GM11168 (cell line): Measurements from ENCODE around the gene CUEDC1.
"Not testable (repeated sequence)": the region's sequence is repeated elsewhere in the genome, so short reads cannot be mapped to it uniquely, and the experiment has no call there.

ENCODE experiments used
- in situ Hi-C: fragments of 300-500 bp; cut with MboI; formaldehyde crosslinking; loops from one replicate; pipeline ENCODE4 v1.12.0; 2022; ENCODE audit warnings: low sequenced_read_pairs; ENCODE audit not compliant: unreplicated experiment

CUEDC1 gene

DNA sequence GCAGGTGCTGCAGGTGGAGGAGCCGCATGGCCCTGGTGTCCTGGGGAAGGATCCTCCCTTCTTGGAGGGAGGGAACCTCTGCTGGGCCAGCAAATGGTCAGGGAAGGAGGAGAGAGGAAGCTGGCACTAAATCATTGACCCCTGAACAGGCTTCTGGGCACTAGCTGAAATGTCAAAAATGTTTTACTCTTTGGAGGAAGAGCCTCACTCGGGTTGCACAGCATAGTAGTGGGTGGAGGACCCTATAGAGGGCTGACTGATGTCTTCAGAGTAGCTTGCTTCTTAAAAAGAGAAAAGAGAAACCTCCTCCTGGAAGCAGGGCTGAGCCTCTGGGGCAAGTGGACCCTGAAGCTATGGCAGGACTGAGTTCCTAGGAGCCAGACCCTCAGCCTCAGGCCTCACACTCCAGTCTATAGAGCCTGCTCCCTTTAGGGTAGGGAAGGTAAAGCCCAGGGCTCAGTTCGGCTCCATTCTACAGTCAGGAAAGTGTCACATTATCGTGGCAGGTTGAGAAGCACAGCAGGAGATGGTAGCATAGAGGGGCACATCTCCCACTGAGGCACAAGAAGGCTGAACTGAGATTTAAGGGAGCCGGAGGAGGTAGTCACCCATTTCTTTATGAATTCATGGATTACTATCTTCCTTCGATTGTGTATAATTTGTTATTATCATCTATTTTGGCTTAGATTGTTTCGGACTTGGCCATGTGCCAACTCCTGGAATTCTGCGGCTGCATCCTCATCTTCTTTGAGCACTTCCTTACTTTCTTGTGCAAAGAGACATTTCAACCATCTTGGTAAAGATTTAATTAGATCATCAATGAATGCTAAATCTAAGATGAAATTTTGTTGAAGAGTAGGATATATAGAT lies 7.3 kb upstream of the CUEDC1 start:
- in situ Hi-C loops, result no loop called here

- in situ Hi-C loops, result no loop called here
Measured at GRCh38 chr17:57959929-57960328, 4.7 kb upstream of the CUEDC1 start.

- in situ Hi-C loops, result not testable (repeated sequence)
Measured at GRCh38 chr17:57958391-57958790, 3.2 kb upstream of the CUEDC1 start.

DNA sequence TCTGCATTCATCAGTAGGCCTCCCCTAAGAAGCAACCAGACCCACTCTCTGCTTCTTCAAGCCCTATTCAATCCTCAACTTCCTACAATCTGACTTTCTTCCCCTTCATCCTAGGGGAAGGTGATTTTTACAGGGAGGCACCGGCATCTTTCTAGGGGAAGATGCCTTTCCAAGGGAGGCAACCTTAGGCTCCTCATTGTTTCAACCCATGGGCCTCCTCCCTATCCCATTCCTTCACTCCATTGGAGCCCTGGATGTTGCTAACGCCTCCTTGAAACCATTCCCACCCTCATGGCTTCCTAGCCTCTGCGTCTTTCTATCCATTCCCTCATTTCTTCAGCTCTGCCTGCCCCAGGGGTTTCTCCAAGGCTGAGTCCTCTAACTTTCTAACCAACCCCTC lies 2.7 kb upstream of the CUEDC1 start:
- in situ Hi-C loops, result no loop called here

- in situ Hi-C loops, result no loop called here
Measured at GRCh38 chr17:57957120-57957850, 2.1 kb upstream of the CUEDC1 start.

GRCh38 chr17:57956291-57957119 lies 1.3 kb upstream of the CUEDC1 start:
- in situ Hi-C loops, result no loop called here

GRCh38 chr17:57954397-57955182 lies 622 bp downstream of the CUEDC1 start:
- in situ Hi-C loops, result no loop called here

GRCh38 chr17:57953705-57954396 lies 1.4 kb downstream of the CUEDC1 start:
- in situ Hi-C loops, result no loop called here

DNA sequence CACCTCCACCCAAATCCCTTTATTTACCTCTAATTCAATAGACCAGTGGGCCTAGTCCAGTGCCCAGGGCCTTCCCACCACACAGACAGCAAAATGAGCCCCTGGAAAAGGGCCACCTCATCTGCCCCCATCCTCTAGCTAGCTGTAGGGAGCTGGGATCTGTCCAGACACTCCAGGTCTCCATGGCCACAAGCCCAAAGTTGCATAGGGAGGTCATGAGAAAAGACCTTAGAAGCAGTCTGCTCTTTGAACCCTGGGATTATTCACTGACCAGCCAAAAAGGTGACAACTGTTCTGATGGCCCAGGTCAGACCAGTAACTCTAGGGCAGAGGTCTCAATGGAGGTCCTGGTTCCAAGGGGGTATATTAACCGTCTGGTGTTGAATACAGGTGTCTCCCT lies 2.0 kb downstream of the CUEDC1 start:
- in situ Hi-C loops, result no loop called here

DNA sequence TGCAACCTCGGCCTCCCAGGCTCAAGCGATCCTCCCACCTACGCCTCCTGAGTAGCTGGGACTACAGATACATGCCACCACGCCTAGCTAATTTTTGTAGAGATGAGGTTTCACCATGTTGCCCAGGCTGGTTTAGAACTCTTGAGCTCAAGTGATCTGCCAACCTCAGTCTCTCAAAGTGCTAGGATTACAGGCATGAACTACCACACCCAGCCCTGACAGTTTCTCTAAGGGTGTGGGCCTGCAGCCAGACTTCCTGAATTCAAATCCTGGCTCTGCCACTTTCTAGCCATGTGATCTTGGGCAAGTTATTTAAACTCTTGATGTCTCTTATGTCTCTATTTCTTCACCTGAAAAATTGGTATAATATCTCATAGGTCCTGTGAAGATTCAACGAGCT lies 5.6 kb downstream of the CUEDC1 start:
- in situ Hi-C loops, result no loop called here

GRCh38 chr17:57948555-57949420 lies 6.4 kb downstream of the CUEDC1 start:
- in situ Hi-C loops, result no loop called here

- in situ Hi-C loops, result no loop called here
Measured at GRCh38 chr17:57948169-57948554, 7.0 kb downstream of the CUEDC1 start.

DNA sequence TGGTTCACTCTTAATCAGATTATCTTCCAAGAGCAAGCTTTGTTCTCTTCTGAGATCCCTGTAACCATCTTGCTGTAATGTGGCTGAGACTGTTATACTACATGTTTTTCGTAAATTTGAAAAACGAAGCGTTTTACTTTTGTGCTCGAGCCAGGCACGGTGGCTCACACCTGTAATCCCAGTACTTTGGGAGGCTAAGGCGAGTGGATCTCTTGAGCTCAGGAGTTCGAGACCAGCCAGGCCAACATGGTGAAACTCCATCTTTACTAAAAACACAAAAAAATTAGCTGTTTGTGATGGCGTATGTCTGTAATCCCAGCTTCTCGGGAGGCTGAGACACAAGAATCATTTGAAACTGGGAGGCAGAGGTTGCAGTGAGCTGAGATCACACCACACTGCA lies 7.8 kb downstream of the CUEDC1 start:
- in situ Hi-C loops, result no loop called here

DNA sequence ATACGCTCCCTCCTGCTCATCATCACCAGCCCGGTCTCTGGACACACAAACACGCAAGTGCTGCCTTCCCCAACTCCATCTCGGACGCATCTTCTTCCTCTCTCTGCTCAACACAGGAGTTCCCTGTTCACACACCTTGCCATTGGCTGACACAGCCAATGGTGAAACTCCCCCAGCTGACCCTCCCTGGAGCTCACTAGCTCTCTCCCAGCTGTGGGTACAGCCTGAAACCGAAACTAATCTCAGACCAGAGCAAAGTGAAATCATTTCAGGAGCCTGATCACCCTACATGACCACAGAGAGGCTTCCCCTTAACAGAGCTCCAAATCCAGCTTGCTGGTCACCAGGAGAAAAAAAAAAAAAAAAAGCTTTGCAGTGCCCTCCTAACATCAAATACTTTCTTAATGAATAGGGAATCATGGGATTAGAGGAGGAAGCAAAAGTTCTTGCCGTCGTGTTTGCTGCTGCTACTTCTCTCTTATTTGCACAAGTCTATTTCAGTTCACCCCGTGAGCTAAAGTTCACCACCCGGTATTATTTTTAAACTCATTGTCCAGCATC lies 8.3 kb downstream of the CUEDC1 start:
- in situ Hi-C loops, result no loop called here

- in situ Hi-C loops, result no loop called here
Measured at GRCh38 chr17:57945996-57946797, 9.0 kb downstream of the CUEDC1 start.

- in situ Hi-C loops, result no loop called here
Measured at GRCh38 chr17:57944908-57945307, 10.3 kb downstream of the CUEDC1 start.

GRCh38 chr17:57943645-57944044 lies 11.6 kb downstream of the CUEDC1 start:
- in situ Hi-C loops, result no loop called here
